ENCODE data around the gene NRAP. TPM values are rescaled to one million over a fixed set of nuclear protein-coding genes. Genes with fewer than 3 reads are reported as not detected.
A peak's percentile ranks its signal among the peaks of the same experiment; 100 is the strongest.

NRAP gene
- total RNA-seq, 1 donor from 2014 or later = not detected

DNA sequence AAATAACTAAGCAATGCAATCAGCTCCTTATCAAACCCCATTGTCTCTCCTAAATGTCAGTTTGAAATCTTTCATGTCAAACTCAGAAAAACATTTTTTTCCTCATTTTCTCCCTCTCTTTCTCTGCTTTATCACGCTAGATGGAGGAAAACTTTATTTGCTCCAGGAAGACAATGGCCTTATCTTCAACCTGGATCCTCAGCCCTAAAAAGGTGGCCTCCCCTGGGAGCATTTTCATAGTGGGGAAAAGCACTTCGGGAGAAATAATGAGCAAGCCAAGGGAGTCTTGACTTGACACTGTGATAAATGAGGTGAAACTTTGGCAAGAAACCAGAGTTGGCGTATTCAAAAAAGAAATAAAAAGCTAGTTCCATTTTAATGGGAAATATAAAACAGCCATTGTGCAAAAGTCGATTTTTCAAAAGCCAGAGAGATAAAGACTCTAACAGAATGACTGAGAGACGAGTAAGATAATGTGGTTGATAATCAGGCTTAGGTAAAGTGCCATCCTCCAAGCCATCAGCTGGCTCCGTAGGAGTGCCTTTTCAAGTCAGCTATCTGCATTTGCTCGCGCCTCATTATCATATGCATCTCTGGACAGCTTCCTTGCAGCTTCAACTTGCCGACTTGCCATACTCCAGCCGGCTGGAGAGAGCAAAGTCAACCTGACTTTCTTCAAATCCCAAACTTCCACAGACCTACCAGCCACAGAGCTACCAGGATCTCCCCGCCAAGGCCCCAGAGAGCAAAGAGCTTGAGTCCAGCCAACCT is 91.1 kb downstream of the NRAP start:
- H3K27me3 ChIP-seq (ENCODE audit: low read depth) = no peaks in the 10 kb centered on the region
- H3K4me3 ChIP-seq = no peak overlapping the region
- intact Hi-C loops (cut with DNase I) = no loop called here
- DNase-seq = no peak
- H3K27ac ChIP-seq = no peak overlapping the region
- no peaks in the 10 kb centered on the region for H3K4me1 ChIP-seq
- no peaks in the 10 kb centered on the region for H3K9me3 ChIP-seq
- TF ChIP-seq, protein P1, sequence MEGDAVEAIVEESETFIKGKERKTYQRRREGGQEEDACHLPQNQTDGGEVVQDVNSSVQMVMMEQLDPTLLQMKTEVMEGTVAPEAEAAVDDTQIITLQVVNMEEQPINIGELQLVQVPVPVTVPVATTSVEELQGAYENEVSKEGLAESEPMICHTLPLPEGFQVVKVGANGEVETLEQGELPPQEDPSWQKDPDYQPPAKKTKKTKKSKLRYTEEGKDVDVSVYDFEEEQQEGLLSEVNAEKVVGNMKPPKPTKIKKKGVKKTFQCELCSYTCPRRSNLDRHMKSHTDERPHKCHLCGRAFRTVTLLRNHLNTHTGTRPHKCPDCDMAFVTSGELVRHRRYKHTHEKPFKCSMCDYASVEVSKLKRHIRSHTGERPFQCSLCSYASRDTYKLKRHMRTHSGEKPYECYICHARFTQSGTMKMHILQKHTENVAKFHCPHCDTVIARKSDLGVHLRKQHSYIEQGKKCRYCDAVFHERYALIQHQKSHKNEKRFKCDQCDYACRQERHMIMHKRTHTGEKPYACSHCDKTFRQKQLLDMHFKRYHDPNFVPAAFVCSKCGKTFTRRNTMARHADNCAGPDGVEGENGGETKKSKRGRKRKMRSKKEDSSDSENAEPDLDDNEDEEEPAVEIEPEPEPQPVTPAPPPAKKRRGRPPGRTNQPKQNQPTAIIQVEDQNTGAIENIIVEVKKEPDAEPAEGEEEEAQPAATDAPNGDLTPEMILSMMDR (IDR thresholded peaks at IDR 0.05) = no peak
- H3K36me3 ChIP-seq = no peaks in the 10 kb centered on the region
- no peak for ATAC-seq

DNA sequence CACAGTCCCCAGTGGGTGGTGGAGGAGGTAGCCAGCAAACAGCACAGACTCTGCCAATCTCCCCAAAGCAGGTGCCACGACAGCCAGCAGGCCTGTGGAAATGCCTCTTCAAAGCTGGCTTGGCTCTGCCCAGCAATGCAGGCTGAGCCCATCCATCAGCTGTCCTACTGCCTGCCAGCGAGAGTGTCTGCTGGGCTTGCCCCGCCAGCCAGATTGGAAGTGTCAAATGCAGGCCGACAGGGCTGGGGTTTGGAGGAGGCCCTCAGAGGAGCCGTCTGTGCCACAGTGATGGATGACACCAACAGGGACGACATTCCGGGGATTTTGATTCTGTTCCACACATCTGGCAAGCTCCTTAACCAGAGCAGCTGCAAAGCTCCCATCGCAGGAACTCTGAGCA is 94.3 kb downstream of the NRAP start:
- no peaks in the 10 kb centered on the region for H3K27me3 ChIP-seq (ENCODE audit: low read depth)
- H3K27ac ChIP-seq = no peak overlapping the region
- H3K36me3 ChIP-seq = no peaks in the 10 kb centered on the region
- TF ChIP-seq, protein P1 (IDR thresholded peaks at IDR 0.05) = no peak
- no peak overlapping the region for H3K4me3 ChIP-seq
- intact Hi-C loops (cut with DNase I) = no loop called here
- ATAC-seq (no peak), DNase-seq (no peak)
- no peaks in the 10 kb centered on the region for H3K4me1 ChIP-seq
- no peaks in the 10 kb centered on the region for H3K9me3 ChIP-seq

DNA sequence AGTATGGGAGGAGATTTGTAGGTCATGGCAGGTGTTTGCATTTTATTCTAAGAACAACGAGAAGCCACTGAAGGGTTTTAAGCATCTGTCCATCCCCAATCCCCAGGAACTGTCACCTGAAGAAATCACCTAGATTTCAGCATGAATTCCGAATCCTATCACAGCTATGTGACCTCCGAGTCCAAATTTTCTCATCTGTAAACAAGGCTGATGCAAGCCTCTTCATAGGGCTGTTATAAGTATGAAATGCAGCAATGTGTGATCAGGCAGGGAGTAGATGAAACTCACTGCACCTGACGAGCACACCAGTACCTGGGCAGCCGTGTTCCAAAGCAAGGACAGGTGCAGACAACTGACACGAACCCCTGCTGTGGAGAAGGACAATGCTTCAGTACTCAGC is 97.0 kb downstream of the NRAP start:
- intact Hi-C loops (cut with DNase I) = no loop called here
- ATAC-seq (no peak), DNase-seq (no peak)
- H3K27ac ChIP-seq = no peak overlapping the region
- TF ChIP-seq, protein P1 (IDR thresholded peaks at IDR 0.05) = no peak
- no peak overlapping the region for H3K4me3 ChIP-seq
- no peaks in the 10 kb centered on the region for H3K36me3 ChIP-seq
- no peaks in the 10 kb centered on the region for H3K4me1 ChIP-seq
- H3K9me3 ChIP-seq = no peaks in the 10 kb centered on the region
- H3K27me3 ChIP-seq (ENCODE audit: low read depth) = no peaks in the 10 kb centered on the region

DNA sequence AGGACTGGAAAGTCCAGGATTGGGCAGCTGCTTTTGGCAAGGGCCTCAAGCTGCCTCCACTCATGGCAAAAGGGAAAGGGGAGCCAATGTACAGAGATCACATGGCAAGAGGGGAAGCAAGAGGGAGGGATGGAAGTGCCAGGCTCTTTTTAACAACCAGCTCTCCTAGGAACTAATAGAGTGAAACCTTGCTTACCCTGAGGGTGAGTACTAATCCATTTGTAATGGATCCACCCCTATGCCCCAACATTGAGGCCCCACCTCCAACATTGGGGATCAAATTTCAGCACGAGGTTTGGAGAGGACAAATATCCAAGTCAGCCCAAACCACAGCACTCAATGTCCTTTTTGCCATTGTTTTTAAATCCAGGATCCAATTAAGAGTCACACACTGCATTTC is 98.5 kb downstream of the NRAP start:
- DNase-seq (no peak), ATAC-seq (no peak)
- Histone ChIP-seq H3K4me1 (no peaks in the 10 kb centered on the region), H3K27ac (no peak overlapping the region), H3K27me3 (ENCODE audit: low read depth) (no peaks in the 10 kb centered on the region), H3K4me3 (no peak overlapping the region), H3K36me3 (no peaks in the 10 kb centered on the region), H3K9me3 (no peaks in the 10 kb centered on the region)
- intact Hi-C loops (cut with DNase I) = no loop called here
- TF ChIP-seq, protein P1 (IDR thresholded peaks at IDR 0.05) = no peak

DNA sequence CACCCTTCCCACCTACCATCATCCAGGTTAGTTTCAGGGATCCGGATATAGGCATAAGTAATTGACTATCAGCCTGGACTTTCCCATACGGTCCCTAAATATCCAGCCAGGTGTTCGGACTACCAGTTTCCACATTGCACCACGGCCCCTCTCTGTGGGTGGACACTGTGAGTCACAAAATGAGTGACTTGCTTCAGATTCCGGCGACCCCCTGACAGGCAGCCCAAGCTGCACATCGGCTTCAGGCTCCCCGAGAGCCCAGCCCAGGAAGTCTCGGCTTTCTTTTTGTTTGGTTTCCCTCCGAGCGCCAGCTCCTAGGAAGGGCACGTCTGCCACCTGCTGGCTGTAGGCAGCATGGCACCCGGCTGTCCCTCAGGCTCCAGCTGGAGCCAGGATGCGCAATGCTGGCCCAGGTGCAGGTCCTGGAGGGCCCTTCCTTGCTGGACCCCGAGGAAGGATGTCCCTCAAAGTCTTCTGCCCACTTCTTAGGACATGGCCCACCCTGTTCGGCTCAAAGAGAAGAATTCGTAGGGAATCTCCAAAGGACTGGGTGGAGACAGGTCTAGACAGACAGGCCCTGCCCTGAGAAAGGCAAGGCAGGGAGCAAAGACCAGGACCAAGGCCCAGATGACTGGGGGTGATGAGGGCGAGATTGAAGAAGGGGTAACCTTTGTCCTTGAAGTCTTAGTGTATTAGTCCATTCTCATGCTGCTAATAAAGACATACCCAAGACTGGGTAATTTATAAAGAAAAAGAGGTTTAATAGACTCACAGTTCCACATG is 100.3 kb downstream of the NRAP start:
- DNase-seq (peak; percentile 82), ATAC-seq (peak; percentile 94)
- no peaks in the 10 kb centered on the region for H3K4me1 ChIP-seq
- no peaks in the 10 kb centered on the region for H3K27me3 ChIP-seq (ENCODE audit: low read depth)
- intact Hi-C loops (cut with DNase I) = no loop called here
- no peaks in the 10 kb centered on the region for H3K9me3 ChIP-seq
- no peak overlapping the region for H3K27ac ChIP-seq
- TF ChIP-seq, protein P1 (IDR thresholded peaks at IDR 0.05) = peak; percentile 99
- no peaks in the 10 kb centered on the region for H3K36me3 ChIP-seq
- H3K4me3 ChIP-seq = peak overlapping the region; percentile 49
